LoVo (cell line): ENCODE measurements around the gene HOOK1.
"Not testable (repeated sequence)": the region's sequence is repeated elsewhere in the genome, so short reads cannot be mapped to it uniquely, and the experiment has no call there.

Source experiments
- DNase-seq: peaks from one replicate; pipeline ENCODE4 v3.0.0-alpha.2; 2016; ENCODE audit warnings: low spot score

Gene HOOK1

DNA sequence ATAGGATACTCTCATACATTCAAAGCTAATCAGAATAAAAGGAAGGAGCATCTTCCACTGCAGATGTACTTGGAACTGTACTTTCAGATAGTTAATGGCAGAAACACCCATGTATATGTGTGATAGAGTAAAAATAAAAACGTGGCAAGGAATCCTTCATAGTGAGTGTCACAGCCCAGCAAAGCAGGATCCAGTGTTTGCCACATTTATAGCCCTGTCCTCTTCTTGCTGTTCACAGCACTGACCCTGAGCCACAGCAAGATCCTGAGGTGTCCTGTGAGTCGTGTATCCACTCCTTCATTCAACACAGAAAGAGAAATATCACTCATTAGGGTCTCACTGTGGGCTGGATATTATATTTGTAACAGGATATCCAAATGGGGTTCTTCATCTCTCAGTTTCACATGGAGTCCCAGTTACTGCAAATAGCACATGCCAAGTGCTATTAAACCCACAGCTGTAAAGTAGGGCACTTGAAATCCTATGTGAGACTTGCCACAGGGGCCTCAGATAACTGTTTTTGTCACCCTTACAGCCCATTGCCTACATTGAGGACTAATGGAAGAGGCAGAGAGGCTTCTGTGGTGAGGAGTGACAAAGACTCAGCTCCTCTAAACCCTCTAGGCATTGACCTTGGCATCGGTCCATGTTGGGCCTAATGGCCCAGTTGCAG is 70.5 kb downstream of the HOOK1 start:
- no peak for DNase-seq

- peak; percentile 56 for DNase-seq
These were observed 78.4 kb downstream of the HOOK1 start for GRCh38 chr1:59892841-59893811.

GRCh38 chr1:59897165-59897564 is 82.4 kb downstream of the HOOK1 start:
- DNase-seq = no peak

- DNase-seq = no peak
These were observed 84.2 kb downstream of the HOOK1 start for GRCh38 chr1:59898927-59899326.

GRCh38 chr1:59900640-59901039 is 85.9 kb downstream of the HOOK1 start:
- DNase-seq = no peak

DNA sequence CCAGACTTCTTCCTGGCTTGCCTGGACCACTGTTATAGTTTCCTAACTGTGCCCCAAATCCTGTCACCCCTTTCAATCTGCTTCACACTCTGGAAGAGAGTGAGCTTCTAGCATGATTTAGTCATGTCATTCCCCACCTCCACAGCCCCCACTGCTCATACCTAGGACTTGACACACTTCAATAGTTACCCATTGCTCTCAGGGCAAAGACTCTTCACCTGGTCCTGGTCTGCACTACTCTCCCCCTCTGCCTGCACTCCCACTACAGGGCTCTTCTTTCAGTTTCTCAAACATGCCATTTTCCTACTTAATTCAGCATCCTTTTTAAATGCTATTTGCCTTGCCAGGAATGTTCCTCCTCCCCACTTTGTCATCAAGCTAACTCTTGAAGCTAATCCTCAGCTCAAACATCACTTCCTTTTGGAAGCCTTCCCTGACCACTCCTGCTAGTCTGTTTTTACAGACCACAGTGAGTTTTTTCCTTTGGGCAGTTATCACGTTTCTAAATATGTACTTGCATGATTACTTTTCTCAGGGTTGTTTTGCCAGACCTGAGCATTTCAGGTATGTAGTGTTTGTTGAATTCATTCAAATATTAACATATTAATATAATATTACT is 87.1 kb downstream of the HOOK1 start:
- DNase-seq = no peak

- DNase-seq = no peak
These were observed 88.5 kb downstream of the HOOK1 start for GRCh38 chr1:59903141-59903754.

- DNase-seq = no peak
These were observed 92.2 kb downstream of the HOOK1 start for GRCh38 chr1:59906931-59907330.

GRCh38 chr1:59908084-59908483 is 93.3 kb downstream of the HOOK1 start:
- DNase-seq = no peak

DNA sequence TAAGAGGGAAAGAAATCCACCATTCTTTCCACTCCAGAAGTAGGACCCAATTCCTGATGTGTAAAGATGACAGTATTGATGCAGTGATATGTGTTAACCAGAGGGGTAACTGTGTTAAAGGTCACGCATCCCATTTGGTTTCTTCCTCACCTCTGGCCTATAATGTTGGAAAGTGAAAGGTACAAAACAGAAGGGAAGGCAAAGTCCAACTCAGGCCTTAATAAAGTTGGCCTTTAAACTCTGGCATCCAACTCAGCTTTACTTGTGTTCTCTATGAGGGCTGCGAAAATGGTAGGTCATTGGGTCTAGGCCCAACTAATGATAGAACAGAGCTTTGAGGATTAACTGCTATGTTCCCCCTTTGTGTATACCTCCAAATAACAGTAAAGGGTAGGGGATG is 93.9 kb downstream of the HOOK1 start:
- DNase-seq = no peak

- DNase-seq = not testable (repeated sequence)
These were observed 100.1 kb downstream of the HOOK1 start for GRCh38 chr1:59914791-59915286.

DNA sequence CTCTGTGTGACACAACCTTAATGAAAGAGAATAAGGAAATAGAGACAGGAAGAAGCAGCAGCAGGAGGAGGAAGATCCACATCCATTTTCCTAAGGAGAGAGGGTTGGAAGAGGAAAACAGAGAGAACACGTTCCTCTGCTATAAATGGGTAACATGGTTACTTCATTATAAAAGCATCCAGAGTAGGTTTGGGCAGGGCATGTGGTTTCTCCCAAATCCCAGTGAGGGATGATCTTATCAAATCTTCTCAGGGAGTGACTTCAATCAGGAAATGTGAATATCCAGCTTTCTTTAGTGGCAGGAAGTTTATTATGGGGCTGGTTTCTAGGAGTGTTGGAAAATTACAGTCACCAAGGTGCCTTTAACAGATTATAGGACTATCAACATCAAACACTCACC is 100.8 kb downstream of the HOOK1 start:
- peak; percentile 21 for DNase-seq

- DNase-seq = no peak
These were observed 102.5 kb downstream of the HOOK1 start for GRCh38 chr1:59917026-59917784.

DNA sequence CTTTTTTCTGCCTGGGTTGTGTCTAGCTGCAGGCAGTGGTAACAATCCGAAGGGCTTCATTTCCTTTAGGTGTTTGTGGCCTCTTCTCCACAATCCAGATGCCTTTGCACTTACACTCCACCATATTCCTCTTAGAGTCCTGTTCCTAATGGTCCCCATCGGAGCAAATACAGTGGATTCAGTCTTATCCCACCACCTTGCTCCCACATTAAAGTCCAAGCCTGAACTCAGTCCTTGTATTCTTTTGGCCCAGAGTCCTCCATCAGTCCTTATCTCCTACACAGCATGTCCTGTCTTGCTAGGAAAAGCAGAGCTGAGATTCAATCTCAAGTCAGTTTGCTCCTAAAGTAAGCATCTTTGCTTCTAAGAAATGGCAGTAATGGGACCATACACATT is 103.0 kb downstream of the HOOK1 start:
- no peak for DNase-seq

- no peak for DNase-seq
These were observed 105.0 kb downstream of the HOOK1 start for GRCh38 chr1:59919746-59920145.

- DNase-seq = not testable (repeated sequence)
These were observed 106.6 kb downstream of the HOOK1 start for GRCh38 chr1:59921258-59921899.

DNA sequence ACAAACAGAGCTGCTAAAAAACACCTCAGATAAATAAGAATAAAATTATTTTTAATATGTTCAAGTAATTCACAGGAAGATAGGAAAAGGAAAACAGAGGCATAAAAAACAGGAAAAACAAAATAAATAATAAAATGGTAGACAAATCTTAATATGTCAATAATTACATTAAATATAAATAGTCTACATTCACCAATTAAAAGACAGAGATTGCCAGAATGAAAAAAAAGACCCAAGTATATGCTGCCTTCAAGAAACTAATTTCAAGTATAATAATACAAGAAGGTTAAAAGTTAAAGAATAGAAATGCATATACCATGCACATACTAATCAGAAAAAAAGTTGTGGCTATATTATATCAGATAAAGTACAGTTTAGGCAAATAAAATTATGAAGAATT is 109.9 kb downstream of the HOOK1 start:
- no peak for DNase-seq
